Hepatocyte (in vitro differentiated cells): ENCODE data around the gene TIGD4.

Experiments used
- CTCF ChIP-seq: fragments of 200-600 bp; sonication (generic); IDR thresholded peaks from 2 replicates; pipeline ENCODE4 v1.5.1; 2016; ENCODE audit warnings: antibody characterized with exemption, mild to moderate bottlenecking; ENCODE audit not compliant: poor library complexity
- EZH2phosphoT487 ChIP-seq: fragments of 200-600 bp; sonication (generic); IDR thresholded peaks from one replicate; pipeline ENCODE4 v1.6.1; 2018; ENCODE audit warnings: antibody characterized with exemption, mild to moderate bottlenecking, low read depth, moderate library complexity; ENCODE audit not compliant: unreplicated experiment, severe bottlenecking

GRCh38 chr4:152748619-152749018 is 30.9 kb downstream of the TIGD4 start:
- no peak for TF ChIP-seq CTCF
- TF ChIP-seq EZH2phosphoT487 = no peak
